NOMO-1 treated with dmso at 0.1 percent for 144 hours (cell line): ENCODE results near the gene SCN1A.
"Not testable (repeated sequence)": the region's sequence is repeated elsewhere in the genome, so short reads cannot be mapped to it uniquely, and the experiment has no call there.

Experiments
- DNase-seq: peaks from one replicate; lab custom pipeline; 2025; ENCODE audit not compliant: unreplicated experiment; lab: John Stamatoyannopoulos, UW

SCN1A gene

GRCh38 chr2:165989851-165990250, 138.0 kb downstream of the SCN1A start:
- DNase-seq: no peak

GRCh38 chr2:165985120-165985519, 142.7 kb downstream of the SCN1A start:
- DNase-seq: no peak

DNA sequence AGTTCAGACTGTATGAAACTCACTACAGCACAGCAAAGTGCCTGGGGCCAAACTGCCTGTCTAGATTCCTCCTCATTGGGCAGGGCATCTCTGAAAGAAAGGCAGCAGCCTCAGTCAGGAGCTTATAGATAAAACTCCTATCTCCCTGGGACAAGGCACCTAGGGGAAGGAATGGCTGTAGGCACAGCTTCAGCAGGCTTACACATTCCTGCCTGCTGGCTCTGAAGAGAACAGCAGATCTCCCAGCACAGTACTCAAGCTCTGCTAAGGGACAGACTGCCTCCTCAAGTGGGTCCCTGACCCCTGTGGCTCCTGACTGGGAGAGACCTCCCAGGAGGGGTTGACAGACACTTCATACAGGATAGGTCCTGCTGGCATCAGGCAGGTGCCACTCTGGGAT, 155.7 kb downstream of the SCN1A start:
- not testable (repeated sequence) for DNase-seq

DNA sequence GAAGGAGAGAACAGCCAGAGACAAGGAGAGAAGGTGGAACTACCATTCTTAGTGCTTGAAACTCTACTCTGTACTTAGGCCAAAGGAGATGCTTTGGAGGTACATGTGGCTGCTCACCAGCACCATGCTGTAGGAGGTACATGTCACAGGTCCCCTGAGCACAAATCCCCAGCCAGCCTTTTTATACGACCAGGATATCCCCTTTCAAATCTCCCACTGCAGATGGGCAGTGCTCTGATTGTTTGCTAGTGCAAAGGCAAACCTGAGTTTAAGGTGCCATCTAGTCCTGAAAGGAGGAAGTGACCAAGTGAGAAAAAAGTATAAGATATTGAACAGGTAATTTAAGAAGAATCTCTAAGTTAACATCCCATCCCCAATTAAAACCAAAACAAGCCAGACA, 157.2 kb downstream of the SCN1A start:
- DNase-seq: no peak

- DNase-seq: no peak
Observed at GRCh38 chr2:165969227-165969626, 158.6 kb downstream of the SCN1A start.

GRCh38 chr2:165967746-165968145, 160.1 kb downstream of the SCN1A start:
- no peak for DNase-seq

GRCh38 chr2:165961818-165962217, 166.0 kb downstream of the SCN1A start:
- no peak for DNase-seq

GRCh38 chr2:165959371-165959770, 168.4 kb downstream of the SCN1A start:
- no peak for DNase-seq

GRCh38 chr2:165958313-165958960, 169.4 kb downstream of the SCN1A start:
- no peak for DNase-seq

DNA sequence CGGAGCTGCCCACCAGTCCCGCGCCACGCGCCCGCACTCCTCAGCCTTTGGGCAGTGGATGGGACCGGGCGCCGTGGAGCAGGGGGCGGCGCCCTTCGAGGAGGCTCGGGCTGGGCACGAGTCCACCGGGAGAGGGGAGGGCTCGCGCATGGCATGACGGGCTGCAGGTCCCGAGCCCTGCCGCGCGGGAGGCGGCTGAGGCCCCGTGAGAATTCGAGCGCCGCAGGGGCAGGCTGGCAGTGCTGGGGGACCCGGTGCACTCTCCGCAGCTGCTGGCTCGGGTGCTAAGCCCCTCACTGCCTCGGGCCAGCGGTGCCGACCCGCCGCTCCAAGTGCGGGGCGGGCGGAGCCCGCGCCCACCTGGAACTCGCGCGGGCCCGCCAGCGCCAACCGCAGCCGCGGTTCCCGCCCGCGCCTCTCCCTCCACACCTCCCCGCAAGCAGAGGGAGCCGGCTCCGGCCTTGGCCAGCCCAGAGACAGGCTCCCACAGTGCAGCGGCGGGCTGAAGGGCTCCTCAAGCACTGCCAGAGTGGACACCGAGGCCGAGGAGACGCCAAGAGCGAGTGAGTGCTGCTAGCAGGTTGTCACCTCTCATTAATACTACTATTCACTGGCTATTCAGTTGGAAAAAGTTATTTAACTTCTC, 170.7 kb downstream of the SCN1A start:
- DNase-seq: no peak

DNA sequence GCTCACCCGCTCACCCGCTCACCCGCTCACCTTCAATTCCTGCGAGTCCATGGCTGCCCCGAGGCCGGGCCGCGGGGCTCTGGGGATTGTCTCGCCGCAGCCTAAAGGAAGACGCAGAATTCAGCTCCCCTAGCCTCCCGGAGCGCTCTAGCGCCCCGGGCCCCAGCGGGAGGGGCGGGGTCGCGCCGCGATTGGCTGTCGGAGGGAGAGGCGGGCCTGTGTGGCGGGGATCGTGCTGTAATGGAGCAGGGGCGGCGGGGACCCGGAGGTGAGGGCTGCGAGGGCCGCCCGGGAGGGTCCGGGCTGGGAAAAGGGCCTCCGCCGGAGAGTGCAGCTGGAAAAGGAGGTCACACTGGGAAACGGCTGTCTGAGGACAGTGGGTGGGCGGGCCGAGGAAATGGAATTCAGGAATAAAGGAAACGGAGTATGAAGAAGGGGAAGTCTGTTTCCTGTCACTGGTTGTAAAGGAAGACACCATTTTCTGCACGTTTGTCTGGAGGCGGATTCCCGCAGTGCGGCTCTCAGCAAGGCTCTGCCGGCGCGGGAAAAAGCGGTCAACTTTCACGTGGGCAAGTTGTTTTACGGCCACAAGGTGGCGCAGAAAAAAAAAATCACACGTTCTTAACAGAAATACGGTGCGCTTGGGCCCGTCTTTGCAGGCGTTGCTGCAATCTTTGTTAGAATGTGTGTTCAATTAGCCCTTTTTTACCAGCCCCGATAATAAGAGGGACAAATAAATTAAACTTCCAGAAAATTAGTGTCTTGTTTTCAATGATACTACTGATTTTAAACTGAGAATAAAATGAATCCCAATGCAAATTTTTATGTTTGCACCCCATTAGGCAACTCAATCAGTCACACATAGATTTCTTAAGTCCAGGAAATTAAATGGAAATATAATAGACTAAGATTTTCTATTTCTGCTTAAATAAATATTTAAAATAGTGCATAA, 173.9 kb downstream of the SCN1A start, which contains the start of gene TTC21B:
TTC21B (minus strand) TSS at position 122 of the 952 bp plus-strand sequence; CDS start at position 51, 71 bp downstream.
- peak; percentile 94 for DNase-seq

DNA sequence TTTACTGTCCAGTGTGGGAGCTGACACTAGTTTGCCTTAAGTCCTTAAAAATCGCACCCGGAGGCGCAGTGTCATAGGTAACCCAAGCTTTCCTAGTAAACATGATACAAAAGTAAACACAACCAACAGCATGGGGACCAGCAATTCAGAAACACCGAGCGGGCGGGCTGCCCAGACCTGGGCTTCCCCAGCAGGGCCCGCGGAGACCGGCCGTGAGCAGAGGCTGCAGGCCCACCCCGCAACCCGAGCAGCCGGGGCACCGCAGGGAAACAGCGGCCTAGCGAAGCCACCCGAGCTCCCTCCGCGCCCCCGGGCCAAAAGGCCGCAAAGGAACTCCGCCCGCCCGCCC, 174.5 kb downstream of the SCN1A start:
- no peak for DNase-seq

DNA sequence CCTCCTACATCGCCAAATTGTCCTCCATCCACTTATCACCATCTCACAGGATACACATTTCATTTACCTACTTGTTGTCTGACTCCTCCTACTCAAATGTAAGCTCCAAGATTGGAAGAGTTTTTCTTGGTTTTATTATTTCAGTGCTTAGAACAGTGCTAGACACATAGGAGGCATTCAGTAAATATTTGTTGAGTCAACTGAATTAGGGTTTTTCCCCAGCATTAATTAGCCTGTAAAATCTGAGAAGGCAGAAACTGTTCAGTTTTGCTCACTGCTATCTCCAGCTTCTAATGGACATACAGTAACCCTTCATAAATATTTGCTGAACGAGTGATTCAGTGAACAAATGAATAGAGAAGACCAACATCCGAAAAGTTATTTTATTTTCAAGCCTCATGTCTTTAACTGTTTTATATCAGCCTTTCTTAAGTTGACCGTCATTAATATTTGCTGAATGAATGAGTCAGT, 175.0 kb downstream of the SCN1A start:
- no peak for DNase-seq

- no peak for DNase-seq
Observed at GRCh38 chr2:165952085-165952484, 175.7 kb downstream of the SCN1A start.

- no peak for DNase-seq
Observed at GRCh38 chr2:165950438-165950837, 177.4 kb downstream of the SCN1A start.

DNA sequence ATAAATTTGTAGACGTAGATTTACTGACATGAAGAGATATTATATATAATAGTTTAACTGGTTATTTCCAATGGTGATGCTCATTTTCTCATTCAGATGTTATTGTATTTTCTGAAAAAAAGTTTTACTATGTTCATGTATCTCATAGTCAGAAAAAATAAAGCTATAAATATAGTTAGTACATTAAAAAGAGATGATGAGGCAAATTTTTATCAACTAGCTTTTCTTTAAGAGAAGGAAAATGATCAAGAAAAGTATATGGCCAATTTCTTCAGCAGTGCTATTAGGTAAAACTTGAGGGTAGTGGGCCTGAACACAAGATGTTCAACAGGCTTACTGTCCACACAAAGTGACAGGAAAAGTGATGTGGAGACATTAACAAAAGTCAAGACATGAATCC, 186.0 kb downstream of the SCN1A start:
- DNase-seq: no peak

- no peak for DNase-seq
Observed at GRCh38 chr2:165938237-165938636, 189.6 kb downstream of the SCN1A start.
